Liver (tissue), 9 donors: Measurements from ENCODE around the gene SNCB. TPM values are rescaled to one million over a fixed set of nuclear protein-coding genes. Genes with fewer than 3 reads are reported as not detected.

Experiments used
- DNase-seq: peaks from one replicate; pipeline ENCODE4 v3.0.0-alpha.2; 2017; ENCODE audit warnings: low spot score
- H3K27ac ChIP-seq, 2 donors: one replicate each; pipeline ENCODE4 v1.7.0; 2013; ENCODE audit warnings: inconsistent platforms in 2 of 2, low read length in 2 of 2, control low read depth in 1 of 2, low read depth in 1 of 2, mild to moderate bottlenecking in 1 of 2
- H3K27me3 ChIP-seq, 4 donors: one replicate each; pipeline versions ENCODE4 v1.6.1 to v1.7.0; 2013; ENCODE audit warnings: low read length in 3 of 4, inconsistent platforms in 1 of 4, mild to moderate bottlenecking in 1 of 4, moderate library complexity in 1 of 4; ENCODE audit not compliant: control insufficient read depth in 4 of 4, insufficient read depth in 4 of 4
- H3K36me3 ChIP-seq, 4 donors: one replicate each; pipeline versions ENCODE4 v1.6.1 to v1.7.0; 2013; ENCODE audit warnings: low read length in 3 of 4, mild to moderate bottlenecking in 3 of 4, low read depth in 1 of 4, moderate library complexity in 1 of 4; ENCODE audit not compliant: control insufficient read depth in 4 of 4, insufficient read depth in 3 of 4
- H3K4me1 ChIP-seq, 4 donors: one replicate each; pipeline versions ENCODE4 v1.6.1 to v1.7.0; 2013; ENCODE audit warnings: low read length in 3 of 4, mild to moderate bottlenecking in 3 of 4, moderate library complexity in 1 of 4; ENCODE audit not compliant: control insufficient read depth in 4 of 4, insufficient read depth in 4 of 4
- H3K4me3 ChIP-seq, 3 donors: one replicate each; pipeline versions ENCODE4 v1.6.1 to v1.7.0; 2013; ENCODE audit warnings: low read length in 3 of 3, control low read depth in 1 of 3, low read depth in 1 of 3, mild to moderate bottlenecking in 1 of 3
- H3K9ac ChIP-seq, 2 donors: one replicate each; pipeline ENCODE4 v1.7.0; 2013; ENCODE audit warnings: low read length in 2 of 2, mild to moderate bottlenecking in 2 of 2, moderate library complexity in 2 of 2, control low read depth in 1 of 2, low read depth in 1 of 2
- H3K9me3 ChIP-seq, 4 donors: one replicate each; pipeline versions ENCODE4 v1.6.1 to v1.7.0; 2013; ENCODE audit warnings: low read length in 3 of 4; ENCODE audit not compliant: control insufficient read depth in 4 of 4
- ATF3 ChIP-seq: IDR thresholded peaks from 2 replicates; pipeline ENCODE4 v1.6.1; 2016; ENCODE audit warnings: antibody characterized with exemption
- CTCF ChIP-seq: fragments of 150-350 bp; IDR thresholded peaks from 2 replicates; pipeline ENCODE4 v1.5.1; 2017; ENCODE audit warnings: improper control_type of control experiment, low read depth, low read length; ENCODE audit not compliant: missing input control
- EGR1 ChIP-seq, 2 donors: IDR thresholded peaks; 2 replicates each; pipeline ENCODE4 v1.6.1; 2016 to 2018; ENCODE audit warnings: antibody characterized with exemption in 2 of 2, low read depth in 2 of 2
- FOXA1 ChIP-seq: IDR thresholded peaks from 2 replicates; pipeline ENCODE4 v1.6.1; 2016; ENCODE audit warnings: antibody characterized with exemption
- FOXA2 ChIP-seq: IDR thresholded peaks from 2 replicates; pipeline ENCODE4 v1.6.1; 2016; ENCODE audit warnings: antibody characterized with exemption
- GABPA ChIP-seq, 2 donors: IDR thresholded peaks in 1 of 2; conservative IDR thresholded peaks in 1 of 2; 2 replicates each; pipeline ENCODE4 v1.6.1; 2016; ENCODE audit warnings: antibody characterized with exemption in 2 of 2, mild to moderate bottlenecking in 1 of 2, moderate library complexity in 1 of 2
- HNF4A ChIP-seq, 2 donors: conservative IDR thresholded peaks; 2 replicates each; pipeline ENCODE4 v1.6.1; 2016; ENCODE audit warnings: antibody characterized with exemption in 2 of 2, mild to moderate bottlenecking in 2 of 2
- HNF4G ChIP-seq: IDR thresholded peaks from 2 replicates; pipeline ENCODE4 v1.6.1; 2016; ENCODE audit warnings: antibody characterized with exemption
- JUND ChIP-seq, 2 donors: IDR thresholded peaks; 2 replicates each; pipeline ENCODE4 v1.6.1; 2016; ENCODE audit warnings: antibody characterized with exemption in 2 of 2
- NR2F2 ChIP-seq: IDR thresholded peaks from 2 replicates; pipeline ENCODE4 v1.6.1; 2016; ENCODE audit warnings: antibody characterized with exemption
- RAD21 ChIP-seq, 2 donors: IDR thresholded peaks; 2 replicates each; pipeline ENCODE4 v1.6.1; 2016; ENCODE audit warnings: antibody characterized with exemption in 2 of 2, mild to moderate bottlenecking in 2 of 2
- RXRA ChIP-seq, 2 donors: IDR thresholded peaks; 2 replicates each; pipeline ENCODE4 v1.6.1; 2017 to 2018; ENCODE audit warnings: antibody characterized with exemption in 2 of 2, mild to moderate bottlenecking in 1 of 2
- SP1 ChIP-seq: IDR thresholded peaks from 2 replicates; pipeline ENCODE4 v1.6.1; 2018; ENCODE audit warnings: antibody characterized with exemption, mild to moderate bottlenecking
- TAF1 ChIP-seq: conservative IDR thresholded peaks from 2 replicates; pipeline ENCODE4 v1.6.1; 2016; ENCODE audit warnings: antibody characterized with exemption, mild to moderate bottlenecking
- ZBTB33 ChIP-seq: IDR thresholded peaks from 2 replicates; pipeline ENCODE4 v1.6.1; 2016; ENCODE audit warnings: antibody characterized with exemption
- WGBS: extraction: QIAGEN DNeasy Blood & Tissue Kit; methylation state at CpG from one replicate; pipeline ENCODE4 v1.1.7; 2013; 5-methylcytosine and 5-hydroxymethylcytosine counted together
- polyA plus RNA-seq, 2 donors: library from polyadenylated mRNA; stranded (reverse) in 1 of 2; unstranded in 1 of 2; fragments of 200-250 nt in 1 of 2; fragments of >200 nt in 1 of 2; fragmentation: Nextera tagmentation in 1 of 2; extraction: Ambion mirVana in 1 of 2; gene quantifications; one replicate each; pipeline versions ENCODE4 v1.2.1 to v1.2.3, GENCODE V29; 2013 to 2015
- total RNA-seq, 2 donors: library from RNA; depleted of rRNA; stranded (reverse); fragments of >200 nt; gene quantifications; one replicate each; pipeline ENCODE4 v1.2.3, GENCODE V29; 2014
- TF ChIP-seq, protein P1 (sequence below): IDR thresholded peaks from 2 replicates; pipeline ENCODE4 v1.6.1; 2016; ENCODE audit warnings: antibody characterized with exemption
- TF ChIP-seq, protein P2 (sequence below): IDR thresholded peaks from 2 replicates; pipeline ENCODE4 v1.6.1; 2016; ENCODE audit warnings: antibody characterized with exemption, mild to moderate bottlenecking
- donor health status: healthy.
- donor health status: healthy.
- donor health status: healthy.
- donor health status: healthy.
- donor health status: healthy.

SNCB gene
- total and polyA plus RNA-seq, 4 donors = not detected

GRCh38 chr5:176583076-176583475 lies 47.3 kb downstream of the SNCB start:
- H3K36me3 ChIP-seq = peaks cover 4 to 23% (median 6%) of the 10 kb centered on the region in 4 donors
- H3K9ac ChIP-seq = no peak overlapping the region
- peaks cover 3 to 7% (median 6%) of the 10 kb centered on the region in 4 donors for H3K9me3 ChIP-seq
- no peaks in the 10 kb centered on the region for H3K4me1 ChIP-seq
- whole genome bisulfite sequencing = 86% methylated on average over 4 of the region's 4 CpGs
- TF ChIP-seq HNF4G = no peak
- TF ChIP-seq SP1 = no peak
- no peak for TF ChIP-seq ZBTB33
- TF ChIP-seq CTCF = no peak
- TF ChIP-seq JUND (IDR thresholded peaks at IDR 0.05) = no peak
- no peak for TF ChIP-seq EGR1 (IDR thresholded peaks at IDR 0.05; ENCODE audit: low read depth in 2 of 2)
- no peak for TF ChIP-seq FOXA2
- no peak for TF ChIP-seq NR2F2
- no peak for TF ChIP-seq GABPA (IDR thresholded peaks at IDR 0.05 in 1 of 2, conservative IDR thresholded peaks at IDR 0.05 in 1 of 2)
- TF ChIP-seq ATF3 = no peak
- TF ChIP-seq RXRA (IDR thresholded peaks at IDR 0.05) = no peak
- no peak for TF ChIP-seq HNF4A (conservative IDR thresholded peaks at IDR 0.05)
- TF ChIP-seq FOXA1 = no peak
- TF ChIP-seq, protein P1, sequence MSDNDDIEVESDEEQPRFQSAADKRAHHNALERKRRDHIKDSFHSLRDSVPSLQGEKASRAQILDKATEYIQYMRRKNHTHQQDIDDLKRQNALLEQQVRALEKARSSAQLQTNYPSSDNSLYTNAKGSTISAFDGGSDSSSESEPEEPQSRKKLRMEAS = no peak
- TF ChIP-seq RAD21 (IDR thresholded peaks at IDR 0.05) = no peak
- TF ChIP-seq, protein P2, sequence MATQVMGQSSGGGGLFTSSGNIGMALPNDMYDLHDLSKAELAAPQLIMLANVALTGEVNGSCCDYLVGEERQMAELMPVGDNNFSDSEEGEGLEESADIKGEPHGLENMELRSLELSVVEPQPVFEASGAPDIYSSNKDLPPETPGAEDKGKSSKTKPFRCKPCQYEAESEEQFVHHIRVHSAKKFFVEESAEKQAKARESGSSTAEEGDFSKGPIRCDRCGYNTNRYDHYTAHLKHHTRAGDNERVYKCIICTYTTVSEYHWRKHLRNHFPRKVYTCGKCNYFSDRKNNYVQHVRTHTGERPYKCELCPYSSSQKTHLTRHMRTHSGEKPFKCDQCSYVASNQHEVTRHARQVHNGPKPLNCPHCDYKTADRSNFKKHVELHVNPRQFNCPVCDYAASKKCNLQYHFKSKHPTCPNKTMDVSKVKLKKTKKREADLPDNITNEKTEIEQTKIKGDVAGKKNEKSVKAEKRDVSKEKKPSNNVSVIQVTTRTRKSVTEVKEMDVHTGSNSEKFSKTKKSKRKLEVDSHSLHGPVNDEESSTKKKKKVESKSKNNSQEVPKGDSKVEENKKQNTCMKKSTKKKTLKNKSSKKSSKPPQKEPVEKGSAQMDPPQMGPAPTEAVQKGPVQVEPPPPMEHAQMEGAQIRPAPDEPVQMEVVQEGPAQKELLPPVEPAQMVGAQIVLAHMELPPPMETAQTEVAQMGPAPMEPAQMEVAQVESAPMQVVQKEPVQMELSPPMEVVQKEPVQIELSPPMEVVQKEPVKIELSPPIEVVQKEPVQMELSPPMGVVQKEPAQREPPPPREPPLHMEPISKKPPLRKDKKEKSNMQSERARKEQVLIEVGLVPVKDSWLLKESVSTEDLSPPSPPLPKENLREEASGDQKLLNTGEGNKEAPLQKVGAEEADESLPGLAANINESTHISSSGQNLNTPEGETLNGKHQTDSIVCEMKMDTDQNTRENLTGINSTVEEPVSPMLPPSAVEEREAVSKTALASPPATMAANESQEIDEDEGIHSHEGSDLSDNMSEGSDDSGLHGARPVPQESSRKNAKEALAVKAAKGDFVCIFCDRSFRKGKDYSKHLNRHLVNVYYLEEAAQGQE = no peak
- no peak for TF ChIP-seq TAF1
- H3K27ac ChIP-seq = no peak overlapping the region
- no peak overlapping the region for H3K4me3 ChIP-seq
- no peak for DNase-seq
- no peaks in the 10 kb centered on the region for H3K27me3 ChIP-seq

- Histone ChIP-seq H3K9ac (no peak overlapping the region), H3K4me3 (no peak overlapping the region), H3K27me3 (no peaks in the 10 kb centered on the region), H3K27ac (no peak overlapping the region), H3K4me1 (no peaks in the 10 kb centered on the region), H3K9me3 (peaks cover 3 to 7% (median 6%) of the 10 kb centered on the region in 4 donors), H3K36me3 (peaks cover 4 to 23% (median 6%) of the 10 kb centered on the region in 4 donors)
- TF ChIP-seq, protein P2 = no peak
- TF ChIP-seq, protein P1 = no peak
- no peak for DNase-seq
- 96% methylated on average over 12 of the region's 12 CpGs for WGBS
Measured at GRCh38 chr5:176581361-176581760, 49.0 kb downstream of the SNCB start.
